Measurements from ENCODE around the gene TMEM141.

DNA sequence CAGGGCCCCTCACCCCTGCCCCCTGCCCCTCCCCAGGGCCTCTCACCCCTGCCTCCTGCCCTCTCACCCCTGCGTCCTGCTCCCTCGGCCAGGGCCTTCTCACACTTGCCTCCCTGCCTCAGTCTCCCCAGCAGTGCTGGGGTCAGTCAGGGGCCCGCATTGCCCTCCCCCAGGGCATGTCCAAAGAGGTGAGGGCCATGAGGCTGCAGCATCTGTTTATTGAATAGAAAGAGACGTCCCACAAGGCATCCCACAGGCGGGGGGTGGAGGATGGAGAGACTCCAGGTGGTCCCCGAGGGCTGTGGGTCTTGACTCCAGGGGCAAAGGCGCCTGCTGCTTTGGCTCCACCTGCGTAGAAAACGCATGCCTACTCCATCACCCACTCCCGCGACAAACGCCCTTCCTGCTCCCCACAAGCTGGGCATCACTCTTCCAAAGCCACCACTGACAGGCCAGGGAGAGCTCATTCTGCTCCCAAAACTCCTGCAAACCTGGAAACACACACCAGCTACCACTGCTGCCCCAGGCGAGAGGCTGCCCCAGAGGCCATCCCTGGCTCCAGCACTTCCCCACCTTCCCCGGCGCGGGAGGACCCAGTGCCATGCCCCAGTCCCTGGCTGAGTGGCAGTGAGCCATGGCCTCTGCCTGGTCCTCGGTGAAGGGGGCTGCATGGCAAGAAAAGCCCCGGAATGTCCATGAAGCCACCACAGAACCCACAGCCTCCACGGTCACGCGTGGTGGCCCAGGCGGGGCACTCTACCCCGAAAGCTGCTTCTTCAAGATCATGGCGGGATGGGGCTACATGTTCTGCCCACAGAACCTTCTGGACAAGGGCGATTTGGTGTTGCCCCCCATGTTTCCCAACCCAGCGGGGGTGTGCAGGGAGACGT, 31.5 kb upstream of the TMEM141 start:
- TF ChIP-seq EZH2 (IDR thresholded peaks at IDR 0.05; ENCODE audit: borderline replicate concordance, low read depth, low read length, poor library complexity, severe bottlenecking): no peak
- TF ChIP-seq, protein P1, sequence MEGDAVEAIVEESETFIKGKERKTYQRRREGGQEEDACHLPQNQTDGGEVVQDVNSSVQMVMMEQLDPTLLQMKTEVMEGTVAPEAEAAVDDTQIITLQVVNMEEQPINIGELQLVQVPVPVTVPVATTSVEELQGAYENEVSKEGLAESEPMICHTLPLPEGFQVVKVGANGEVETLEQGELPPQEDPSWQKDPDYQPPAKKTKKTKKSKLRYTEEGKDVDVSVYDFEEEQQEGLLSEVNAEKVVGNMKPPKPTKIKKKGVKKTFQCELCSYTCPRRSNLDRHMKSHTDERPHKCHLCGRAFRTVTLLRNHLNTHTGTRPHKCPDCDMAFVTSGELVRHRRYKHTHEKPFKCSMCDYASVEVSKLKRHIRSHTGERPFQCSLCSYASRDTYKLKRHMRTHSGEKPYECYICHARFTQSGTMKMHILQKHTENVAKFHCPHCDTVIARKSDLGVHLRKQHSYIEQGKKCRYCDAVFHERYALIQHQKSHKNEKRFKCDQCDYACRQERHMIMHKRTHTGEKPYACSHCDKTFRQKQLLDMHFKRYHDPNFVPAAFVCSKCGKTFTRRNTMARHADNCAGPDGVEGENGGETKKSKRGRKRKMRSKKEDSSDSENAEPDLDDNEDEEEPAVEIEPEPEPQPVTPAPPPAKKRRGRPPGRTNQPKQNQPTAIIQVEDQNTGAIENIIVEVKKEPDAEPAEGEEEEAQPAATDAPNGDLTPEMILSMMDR (conservative IDR thresholded peaks at IDR 0.05; ENCODE audit: low read depth, low read length): no peak

Data from A673 (cell line).